Measurements from ENCODE around the gene TAS2R7. TPM values are rescaled to one million over a fixed set of nuclear protein-coding genes. Genes with fewer than 3 reads are reported as not detected.

TAS2R7 gene, protein sequence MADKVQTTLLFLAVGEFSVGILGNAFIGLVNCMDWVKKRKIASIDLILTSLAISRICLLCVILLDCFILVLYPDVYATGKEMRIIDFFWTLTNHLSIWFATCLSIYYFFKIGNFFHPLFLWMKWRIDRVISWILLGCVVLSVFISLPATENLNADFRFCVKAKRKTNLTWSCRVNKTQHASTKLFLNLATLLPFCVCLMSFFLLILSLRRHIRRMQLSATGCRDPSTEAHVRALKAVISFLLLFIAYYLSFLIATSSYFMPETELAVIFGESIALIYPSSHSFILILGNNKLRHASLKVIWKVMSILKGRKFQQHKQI
- total RNA-seq, result not detected

DNA sequence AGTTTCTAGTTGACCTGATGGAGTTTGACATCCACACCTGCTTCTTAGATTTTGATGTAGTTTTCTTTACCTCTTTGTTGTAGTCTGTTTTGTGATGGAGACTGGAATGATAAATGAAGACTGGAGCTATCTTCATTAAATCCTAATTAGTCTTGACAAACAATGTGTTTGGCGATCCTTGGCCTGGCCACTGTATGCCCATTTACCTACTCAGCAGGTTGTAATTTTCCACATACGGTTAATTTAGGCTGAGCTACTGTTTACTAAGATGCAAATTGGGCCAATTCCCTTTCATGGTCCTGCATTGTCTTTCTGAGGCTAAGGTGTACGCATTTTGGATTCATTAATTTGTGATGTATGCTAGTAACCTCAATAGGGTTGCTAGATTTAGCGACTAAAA, at the start of gene TAS2R7:
Gene TAS2R7, minus strand, starts transcription at position 41 of the 400 bp plus-strand sequence. CDS start 57 bp downstream, outside the sequence.
- no peaks in the 10 kb centered on the region for H3K9me3 Mint-ChIP-seq
- ATAC-seq, result no peak
- no peak for DNase-seq (ENCODE audit: low spot score)
- H3K4me1 Mint-ChIP-seq (ENCODE audit: low read depth in 2 of 2), result no peaks in the 10 kb centered on the region
- peaks cover 26 to 49% of the 10 kb centered on the region in 2 donors for H3K27me3 Mint-ChIP-seq
- no peaks in the 10 kb centered on the region for H3K36me3 Mint-ChIP-seq
- H3K27ac Mint-ChIP-seq, result no peak within 1 kb of the TSS
- no peak within 1 kb of the TSS for H3K4me3 Mint-ChIP-seq

DNA sequence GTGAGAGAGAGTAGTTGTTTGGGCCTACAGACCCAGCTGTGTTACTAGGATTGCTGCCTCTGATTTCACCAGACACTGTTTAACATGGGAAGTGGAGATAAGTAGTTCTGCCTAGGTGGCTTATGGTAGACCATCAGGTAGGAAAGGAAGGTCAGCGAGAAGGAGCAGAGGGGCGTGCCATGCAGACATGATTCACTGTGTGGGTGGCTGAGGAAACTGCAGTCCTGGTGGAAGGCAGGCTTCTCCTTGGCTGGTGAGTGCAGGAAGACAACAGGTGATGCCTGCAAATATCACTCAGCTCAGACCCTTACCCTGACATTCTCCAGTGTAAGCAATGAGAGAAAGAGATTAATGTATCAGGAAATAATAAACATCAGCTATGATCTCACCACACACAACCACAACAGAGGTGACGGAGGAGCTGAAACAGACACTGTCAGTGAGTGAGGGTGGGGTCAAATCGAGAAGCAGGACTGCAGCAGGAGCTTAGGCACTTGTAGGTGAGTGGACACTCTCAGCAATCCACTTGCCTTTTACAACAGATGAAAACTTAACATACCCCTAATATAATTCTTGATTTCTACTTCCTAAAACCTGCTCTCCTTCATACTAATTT, 48.9 kb upstream of the TAS2R7 start:
- ATAC-seq (no peak), DNase-seq (ENCODE audit: low spot score) (no peak)
- Mint-ChIP-seq H3K36me3 (peaks cover 14% of the 10 kb centered on the region), H3K4me1 (ENCODE audit: low read depth in 2 of 2) (peaks cover 34 to 44% of the 10 kb centered on the region in 2 donors), H3K4me3 (no peak overlapping the region), H3K27ac (peak overlapping the region; percentile 9 to 10), H3K9me3 (no peaks in the 10 kb centered on the region), H3K27me3 (no peaks in the 10 kb centered on the region)

DNA sequence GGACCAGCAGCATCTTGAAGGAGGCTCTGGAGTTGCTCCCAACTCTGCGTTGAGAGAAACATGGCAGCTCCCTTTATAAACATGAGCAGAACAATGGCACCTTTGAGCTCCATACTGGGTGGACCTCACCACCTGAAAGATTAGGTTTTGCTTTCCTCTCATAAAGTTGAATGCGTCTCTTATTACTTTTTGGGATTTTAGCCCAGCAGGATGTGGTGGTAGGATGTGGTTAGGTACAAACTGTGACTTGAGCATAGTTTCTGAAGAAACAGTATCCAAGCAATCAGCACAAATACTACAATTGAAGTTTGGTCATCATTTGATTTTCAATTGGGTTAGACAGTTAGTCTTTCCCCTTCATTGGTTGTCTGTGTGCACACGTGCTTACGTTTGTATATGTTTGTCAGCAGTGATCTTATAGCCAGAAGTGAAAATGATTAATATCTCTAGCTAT, 47.0 kb upstream of the TAS2R7 start, which contains the start of gene PRR4:
Gene PRR4, minus strand, starts transcription at position 51 of the 454 bp plus-strand sequence. Its CDS starts 38 bp downstream, at position 13.
- no peak for DNase-seq (ENCODE audit: low spot score)
- H3K27ac Mint-ChIP-seq, result peak within 1 kb of the TSS in 1 of 2 donors; percentile 15
- peaks cover 34 to 44% of the 10 kb centered on the region in 2 donors for H3K4me1 Mint-ChIP-seq (ENCODE audit: low read depth in 2 of 2)

DNA sequence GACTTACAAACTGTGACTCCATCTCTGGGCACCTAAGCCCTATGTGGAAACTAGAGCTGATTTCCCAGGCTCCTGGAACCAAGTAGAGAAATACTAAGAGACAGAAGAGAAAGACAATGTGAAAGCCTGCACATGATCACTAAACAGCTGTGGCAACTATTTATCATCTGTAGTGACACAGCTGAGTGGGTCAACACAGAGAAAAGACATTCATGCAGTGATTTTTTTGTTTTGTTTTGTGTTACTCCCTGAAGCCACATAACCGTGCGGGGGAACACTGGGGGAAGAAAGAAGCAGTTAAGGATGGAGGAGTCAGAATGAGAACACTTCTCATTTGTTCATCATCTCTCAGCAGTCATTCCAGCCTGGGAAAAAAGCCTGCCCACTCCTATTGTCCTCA, 45.3 kb upstream of the TAS2R7 start:
- no peak for ATAC-seq
- Mint-ChIP-seq H3K4me1 (ENCODE audit: low read depth in 2 of 2) (peaks cover 31 to 40% of the 10 kb centered on the region in 2 donors), H3K27me3 (no peaks in the 10 kb centered on the region), H3K27ac (peak overlapping the region in 1 of 2 donors; percentile 16), H3K4me3 (no peak overlapping the region), H3K9me3 (no peaks in the 10 kb centered on the region), H3K36me3 (peaks cover 6% of the 10 kb centered on the region)
- DNase-seq (ENCODE audit: low spot score), result no peak

More for the DNA sequence above, 47.0 kb upstream of the TAS2R7 start, which contains the start of gene PRR4:
- peak; percentile 61 to 73 for ATAC-seq
- no peak within 1 kb of the TSS for H3K4me3 Mint-ChIP-seq
- no peaks in the 10 kb centered on the region for H3K9me3 Mint-ChIP-seq
- H3K27me3 Mint-ChIP-seq, result no peaks in the 10 kb centered on the region
- H3K36me3 Mint-ChIP-seq, result peaks cover 6% of the 10 kb centered on the region

DNA sequence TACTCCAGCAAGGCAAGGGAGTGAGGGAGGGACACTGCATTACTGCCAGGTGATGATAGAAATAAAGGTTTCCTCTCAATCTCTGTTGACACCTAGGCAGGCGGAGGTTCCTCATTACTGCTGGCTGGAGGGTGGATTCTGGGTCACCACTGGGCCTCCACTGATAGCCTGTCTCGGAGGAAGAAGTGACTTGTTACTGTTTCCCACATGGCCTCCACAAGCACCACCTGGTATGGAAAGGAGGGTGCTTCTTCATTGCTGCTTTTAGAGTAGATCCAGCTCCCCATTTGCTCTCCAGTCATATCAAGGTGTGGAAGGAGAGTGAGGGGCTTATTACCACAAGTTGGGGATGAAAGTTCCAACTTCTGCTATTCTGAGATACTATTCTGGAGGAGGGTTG, 40.4 kb upstream of the TAS2R7 start:
- H3K4me1 Mint-ChIP-seq (ENCODE audit: low read depth in 2 of 2), result no peaks in the 10 kb centered on the region
- H3K27me3 Mint-ChIP-seq, result no peaks in the 10 kb centered on the region
- no peak overlapping the region for H3K4me3 Mint-ChIP-seq
- ATAC-seq (no peak), DNase-seq (ENCODE audit: low spot score) (no peak)
- no peak overlapping the region for H3K27ac Mint-ChIP-seq
- H3K9me3 Mint-ChIP-seq, result no peaks in the 10 kb centered on the region
- H3K36me3 Mint-ChIP-seq, result peaks cover 12% of the 10 kb centered on the region

DNA sequence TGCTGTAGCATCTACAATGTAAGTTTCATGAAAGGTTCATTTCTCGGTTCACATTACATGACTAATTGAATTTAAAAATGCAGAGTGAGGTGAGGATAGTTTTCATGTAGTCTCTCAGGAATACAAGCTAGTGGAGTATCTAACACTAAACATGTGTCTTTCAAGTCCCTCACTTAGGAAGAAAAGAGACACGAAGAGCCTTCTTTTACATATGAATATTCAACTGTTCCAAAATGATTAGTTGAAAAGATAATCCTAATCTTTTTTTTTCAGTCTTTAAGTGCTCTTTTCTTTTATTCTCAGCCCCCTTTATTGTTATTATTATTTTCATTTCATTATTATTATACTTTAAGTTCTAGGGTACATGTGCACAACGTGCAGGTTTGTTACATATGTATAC, 36.0 kb upstream of the TAS2R7 start:
- Mint-ChIP-seq H3K4me1 (ENCODE audit: low read depth in 2 of 2) (no peaks in the 10 kb centered on the region), H3K27ac (no peak overlapping the region), H3K27me3 (peaks cover 0 to 2% of the 10 kb centered on the region in 2 donors), H3K4me3 (no peak overlapping the region), H3K9me3 (no peaks in the 10 kb centered on the region), H3K36me3 (peaks cover 6% of the 10 kb centered on the region)
- no peak for DNase-seq (ENCODE audit: low spot score)
- no peak for ATAC-seq

DNA sequence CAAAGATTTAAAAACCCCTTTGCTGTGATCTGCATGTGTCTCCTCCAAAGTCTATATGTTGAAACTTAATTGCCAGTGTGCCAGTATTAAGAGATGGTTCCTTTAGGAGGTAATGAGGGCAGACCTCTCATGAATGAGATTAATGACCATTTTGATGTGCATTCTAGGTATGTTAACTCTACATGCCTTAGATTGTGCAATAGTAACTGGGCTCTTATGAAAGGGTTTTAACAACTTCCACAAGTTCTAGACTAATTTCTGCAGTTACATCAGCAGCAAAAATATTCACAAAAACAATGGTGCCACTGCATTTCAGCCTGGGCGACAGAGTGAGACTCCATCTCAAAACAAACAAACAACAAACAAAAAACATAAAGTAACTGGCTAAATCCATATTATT, 27.6 kb upstream of the TAS2R7 start:
- Mint-ChIP-seq H3K27me3 (peaks cover 0 to 2% of the 10 kb centered on the region in 2 donors), H3K4me1 (ENCODE audit: low read depth in 2 of 2) (no peaks in the 10 kb centered on the region), H3K4me3 (no peak overlapping the region), H3K36me3 (no peaks in the 10 kb centered on the region), H3K9me3 (no peaks in the 10 kb centered on the region), H3K27ac (no peak overlapping the region)
- ATAC-seq (no peak), DNase-seq (ENCODE audit: low spot score) (no peak)

DNA sequence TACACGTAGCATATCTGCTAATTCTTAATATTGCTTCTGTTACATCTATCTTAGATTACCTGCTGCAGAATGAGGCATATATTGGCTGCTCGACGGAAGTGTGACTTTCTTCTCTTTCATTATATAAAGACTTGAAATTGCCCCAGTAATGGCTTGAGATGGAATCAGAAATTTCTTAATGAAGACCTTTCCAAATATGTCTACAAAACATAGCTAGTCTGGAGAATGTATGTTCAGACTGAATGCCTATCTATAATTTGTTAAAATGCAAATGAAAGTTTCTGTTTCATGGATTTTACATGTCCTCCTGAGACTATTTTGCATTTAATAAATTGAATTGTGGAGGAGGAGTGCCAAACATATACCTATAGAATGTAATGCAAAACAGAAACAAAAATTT, 23.8 kb upstream of the TAS2R7 start, which contains the start of gene TAS2R10:
Gene TAS2R10, minus strand, starts transcription at position 101 of the 400 bp plus-strand sequence. Its CDS starts 89 bp downstream, at position 12.
- Mint-ChIP-seq H3K36me3 (no peaks in the 10 kb centered on the region), H3K9me3 (no peaks in the 10 kb centered on the region), H3K4me1 (ENCODE audit: low read depth in 2 of 2) (no peaks in the 10 kb centered on the region), H3K27ac (no peak within 1 kb of the TSS), H3K4me3 (no peak within 1 kb of the TSS), H3K27me3 (no peaks in the 10 kb centered on the region)
- ATAC-seq (no peak), DNase-seq (ENCODE audit: low spot score) (no peak)

DNA sequence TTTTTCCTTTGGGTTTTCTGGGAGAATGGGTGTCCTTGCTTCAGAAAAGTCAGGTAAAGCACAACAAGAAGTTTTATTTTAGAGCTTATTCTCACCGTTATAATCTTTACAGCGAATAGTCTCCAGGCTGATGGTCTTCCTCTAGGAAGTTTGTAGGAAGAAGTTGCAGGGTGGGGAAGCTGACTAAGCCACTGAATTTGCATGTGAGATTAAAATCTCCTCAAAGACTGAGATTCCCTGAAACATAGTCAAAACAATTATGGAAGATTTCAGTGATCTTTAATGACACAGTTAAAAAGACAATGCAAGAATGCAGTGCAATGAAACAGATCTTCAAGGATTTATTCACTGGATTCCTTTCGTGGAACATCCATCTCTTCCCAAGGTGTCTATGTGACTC, 22.5 kb upstream of the TAS2R7 start:
- H3K4me1 Mint-ChIP-seq (ENCODE audit: low read depth in 2 of 2), result no peaks in the 10 kb centered on the region
- ATAC-seq (no peak), DNase-seq (ENCODE audit: low spot score) (no peak)
- H3K36me3 Mint-ChIP-seq, result no peaks in the 10 kb centered on the region
- H3K4me3 Mint-ChIP-seq, result no peak overlapping the region
- H3K27ac Mint-ChIP-seq, result no peak overlapping the region
- no peaks in the 10 kb centered on the region for H3K9me3 Mint-ChIP-seq
- no peaks in the 10 kb centered on the region for H3K27me3 Mint-ChIP-seq

DNA sequence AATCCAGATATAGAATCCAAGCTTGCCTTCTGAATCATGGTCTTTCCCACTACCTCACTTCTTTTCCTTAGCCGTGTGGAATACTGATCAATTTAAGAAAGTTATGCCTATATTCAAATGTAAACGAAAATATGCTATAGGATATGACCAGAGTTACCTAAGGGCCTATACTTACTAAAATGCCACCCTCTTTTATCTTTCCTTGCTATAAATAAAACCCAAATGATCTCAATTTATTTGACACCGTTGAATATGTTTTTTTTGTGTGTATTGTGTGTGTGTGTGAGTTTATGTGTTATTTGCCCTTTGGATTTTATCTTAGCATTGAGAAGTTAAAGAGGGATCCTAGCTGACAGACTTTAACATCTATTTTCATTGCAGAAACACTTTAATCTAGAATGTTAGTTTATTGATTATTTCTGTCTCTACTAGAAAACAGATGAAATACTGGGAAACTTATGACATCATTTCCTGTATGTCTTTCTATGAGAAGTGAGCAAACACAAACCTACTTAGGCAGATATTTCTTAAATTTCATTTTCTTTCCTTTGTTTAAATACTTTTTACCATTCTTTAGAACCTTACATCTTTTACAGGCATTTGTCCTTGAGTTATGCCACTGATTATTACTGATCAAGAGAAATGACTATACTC, 9.6 kb upstream of the TAS2R7 start:
- no peaks in the 10 kb centered on the region for H3K9me3 Mint-ChIP-seq
- DNase-seq (ENCODE audit: low spot score) (no peak), ATAC-seq (no peak)
- H3K36me3 Mint-ChIP-seq, result no peaks in the 10 kb centered on the region
- H3K4me1 Mint-ChIP-seq (ENCODE audit: low read depth in 2 of 2), result no peaks in the 10 kb centered on the region
- H3K27me3 Mint-ChIP-seq, result peaks cover 22 to 37% of the 10 kb centered on the region in 2 donors
- H3K4me3 Mint-ChIP-seq, result no peak overlapping the region
- no peak overlapping the region for H3K27ac Mint-ChIP-seq

DNA sequence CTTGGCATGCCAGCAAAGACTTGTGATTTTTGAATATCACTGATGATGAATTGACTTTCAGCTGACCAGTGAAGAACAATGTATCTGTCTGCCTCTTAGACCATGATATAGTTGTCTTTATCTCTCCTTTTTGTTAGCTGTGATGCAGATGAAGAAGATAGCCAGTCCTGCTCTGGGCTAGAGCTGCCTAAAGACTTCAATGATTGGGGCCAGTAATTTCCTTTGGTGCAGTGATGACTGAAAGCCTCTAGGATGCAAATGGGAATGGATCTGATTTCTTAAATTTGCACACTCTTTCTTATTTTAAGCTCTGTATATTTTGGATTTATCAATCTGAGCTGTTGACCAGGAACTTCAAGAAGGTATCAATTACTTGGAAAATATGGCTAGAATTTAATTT, 7.6 kb upstream of the TAS2R7 start, which contains the start of gene TAS2R9:
Gene TAS2R9, minus strand, starts transcription at position 101 of the 400 bp plus-strand sequence. Its CDS starts 93 bp downstream, at position 8.
- no peak within 1 kb of the TSS for H3K27ac Mint-ChIP-seq
- DNase-seq (ENCODE audit: low spot score) (no peak), ATAC-seq (no peak)
- no peak within 1 kb of the TSS for H3K4me3 Mint-ChIP-seq
- H3K27me3 Mint-ChIP-seq, result peaks cover 28 to 45% of the 10 kb centered on the region in 2 donors
- no peaks in the 10 kb centered on the region for H3K4me1 Mint-ChIP-seq (ENCODE audit: low read depth in 2 of 2)
- H3K9me3 Mint-ChIP-seq, result no peaks in the 10 kb centered on the region
- no peaks in the 10 kb centered on the region for H3K36me3 Mint-ChIP-seq

DNA sequence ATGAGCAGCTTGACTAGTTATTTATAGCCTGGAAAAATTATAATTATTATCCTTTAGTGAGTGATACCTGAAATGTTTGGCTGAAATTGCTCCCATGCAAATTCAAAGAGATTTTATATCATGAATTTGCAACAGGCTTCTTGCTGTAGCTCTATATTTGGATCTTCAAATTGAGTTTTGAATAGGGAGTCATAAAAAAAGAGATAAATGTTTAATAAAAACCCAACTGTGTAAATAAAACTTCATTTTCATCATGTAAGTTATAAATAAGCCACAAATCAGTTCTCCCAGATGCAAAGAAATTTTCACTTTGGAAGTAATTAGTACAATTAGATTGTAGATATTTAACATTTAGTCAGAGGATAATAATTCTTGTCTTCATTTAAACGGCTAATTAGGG, 4.8 kb upstream of the TAS2R7 start, which contains the start of gene TAS2R8:
Gene TAS2R8, minus strand, starts transcription at position 101 of the 400 bp plus-strand sequence. CDS start 306 bp downstream, outside the sequence.
- DNase-seq (ENCODE audit: low spot score) (no peak), ATAC-seq (no peak)
- Mint-ChIP-seq H3K9me3 (no peaks in the 10 kb centered on the region), H3K36me3 (no peaks in the 10 kb centered on the region), H3K27ac (no peak within 1 kb of the TSS), H3K4me1 (ENCODE audit: low read depth in 2 of 2) (no peaks in the 10 kb centered on the region), H3K4me3 (no peak within 1 kb of the TSS), H3K27me3 (peaks cover 26 to 39% of the 10 kb centered on the region in 2 donors)

DNA sequence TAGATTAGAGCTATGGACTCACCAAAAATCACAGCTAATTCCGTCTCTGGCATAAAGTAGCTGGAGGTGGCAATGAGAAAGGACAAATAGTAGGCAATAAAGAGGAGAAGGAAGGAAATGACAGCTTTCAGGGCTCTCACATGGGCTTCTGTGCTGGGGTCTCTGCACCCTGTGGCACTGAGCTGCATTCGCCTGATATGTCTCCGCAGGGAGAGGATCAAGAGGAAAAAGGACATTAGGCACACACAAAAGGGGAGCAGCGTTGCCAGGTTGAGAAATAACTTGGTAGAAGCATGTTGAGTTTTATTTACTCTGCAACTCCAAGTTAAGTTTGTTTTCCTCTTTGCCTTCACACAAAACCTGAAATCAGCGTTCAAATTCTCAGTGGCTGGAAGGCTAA, 686 bp downstream of the TAS2R7 start:
- H3K27me3 Mint-ChIP-seq, result peaks cover 30 to 58% of the 10 kb centered on the region in 2 donors
- DNase-seq (ENCODE audit: low spot score) (no peak), ATAC-seq (no peak)
- H3K9me3 Mint-ChIP-seq, result no peaks in the 10 kb centered on the region
- H3K36me3 Mint-ChIP-seq, result no peaks in the 10 kb centered on the region
- no peaks in the 10 kb centered on the region for H3K4me1 Mint-ChIP-seq (ENCODE audit: low read depth in 2 of 2)
- no peak overlapping the region for H3K4me3 Mint-ChIP-seq
- no peak overlapping the region for H3K27ac Mint-ChIP-seq
